Measurements from ENCODE around the gene TLNRD1.
A peak's percentile ranks its signal among the peaks of the same experiment; 100 is the strongest.

TLNRD1 gene

DNA sequence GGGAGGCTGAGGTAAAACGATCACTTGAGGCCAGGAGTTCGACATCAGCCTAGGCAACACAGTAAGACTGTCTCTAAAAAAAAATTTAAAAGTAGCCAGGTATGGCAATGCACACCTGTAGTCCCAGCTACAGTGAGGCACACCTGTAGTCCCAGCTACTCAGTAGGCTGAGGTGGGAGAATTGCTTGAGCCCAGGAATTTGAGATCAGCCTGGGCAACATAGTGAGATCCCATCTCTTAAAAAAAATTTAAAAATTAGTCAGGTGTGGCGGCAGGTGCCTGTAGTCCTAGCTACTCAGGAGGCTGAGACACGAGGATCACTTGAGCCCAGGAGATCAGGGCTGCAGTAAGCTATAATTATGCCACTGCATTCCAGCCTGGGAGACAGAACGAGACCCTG, 17.9 kb upstream of the TLNRD1 start:
- no peak overlapping the region for H3K4me3 Mint-ChIP-seq
- peak overlapping the region; percentile 17 for H3K27ac Mint-ChIP-seq (ENCODE audit: low read depth)
- DNase-seq (ENCODE audit: low spot score in 2 of 2) (no peak), ATAC-seq (replicated peaks; ENCODE audit: extremely low read depth, poor library complexity, severe bottlenecking) (no peak)
- H3K36me3 Mint-ChIP-seq (ENCODE audit: insufficient read depth): peaks cover 48% of the 10 kb centered on the region
- peaks cover 53% of the 10 kb centered on the region for H3K4me1 Mint-ChIP-seq
- H3K9me3 Mint-ChIP-seq: no peaks in the 10 kb centered on the region
- H3K27me3 Mint-ChIP-seq: no peaks in the 10 kb centered on the region

DNA sequence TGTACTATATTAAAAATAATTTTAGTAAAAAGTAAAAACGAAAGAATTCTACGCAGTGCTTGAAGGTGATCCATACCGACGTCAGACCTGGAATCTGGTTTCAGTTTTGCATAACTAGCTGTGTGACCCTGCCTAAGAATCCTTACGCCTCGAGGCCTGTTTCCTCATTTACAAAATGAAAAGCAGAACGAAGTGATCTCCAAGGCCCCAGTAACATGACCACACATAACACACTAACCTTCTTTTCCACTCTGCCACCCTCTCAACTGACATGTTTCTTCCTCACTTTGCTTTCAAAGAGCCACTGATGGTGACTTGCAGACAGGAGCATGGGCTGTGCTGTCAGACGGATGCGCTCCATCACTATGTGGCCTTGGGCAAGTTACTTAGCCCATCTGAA, 15.9 kb upstream of the TLNRD1 start:
- ATAC-seq (replicated peaks; ENCODE audit: extremely low read depth, poor library complexity, severe bottlenecking) (no peak), DNase-seq (ENCODE audit: low spot score in 2 of 2) (no peak)
- Mint-ChIP-seq H3K4me3 (peak overlapping the region; percentile 12), H3K27me3 (no peaks in the 10 kb centered on the region), H3K36me3 (ENCODE audit: insufficient read depth) (peaks cover 42% of the 10 kb centered on the region), H3K27ac (ENCODE audit: low read depth) (no peak overlapping the region), H3K9me3 (no peaks in the 10 kb centered on the region), H3K4me1 (peaks cover 65% of the 10 kb centered on the region)

DNA sequence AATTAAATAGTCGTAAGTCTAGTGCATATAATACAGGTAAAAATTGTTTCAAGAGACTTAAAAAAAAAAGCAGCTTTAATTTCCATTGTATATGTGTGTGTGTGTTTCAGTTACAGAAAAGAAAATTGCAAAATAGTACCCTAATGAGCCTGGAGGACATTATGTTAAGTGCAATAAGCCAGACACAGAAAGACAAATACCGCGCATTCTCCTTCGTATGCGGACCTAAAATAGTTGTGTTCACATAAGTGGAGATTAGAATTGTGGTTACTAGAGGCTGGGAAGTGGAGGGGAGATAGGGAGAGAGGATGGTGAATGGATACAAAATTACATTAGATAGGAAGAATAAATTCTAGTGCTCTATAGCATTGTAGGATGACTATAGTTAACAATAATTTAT, 14.7 kb upstream of the TLNRD1 start:
- Mint-ChIP-seq H3K27me3 (no peaks in the 10 kb centered on the region), H3K9me3 (no peaks in the 10 kb centered on the region), H3K4me3 (no peak overlapping the region), H3K4me1 (peaks cover 68% of the 10 kb centered on the region), H3K36me3 (ENCODE audit: insufficient read depth) (peaks cover 35% of the 10 kb centered on the region), H3K27ac (ENCODE audit: low read depth) (no peak overlapping the region)
- DNase-seq (ENCODE audit: low spot score in 2 of 2) (no peak), ATAC-seq (replicated peaks; ENCODE audit: extremely low read depth, poor library complexity, severe bottlenecking) (no peak)

DNA sequence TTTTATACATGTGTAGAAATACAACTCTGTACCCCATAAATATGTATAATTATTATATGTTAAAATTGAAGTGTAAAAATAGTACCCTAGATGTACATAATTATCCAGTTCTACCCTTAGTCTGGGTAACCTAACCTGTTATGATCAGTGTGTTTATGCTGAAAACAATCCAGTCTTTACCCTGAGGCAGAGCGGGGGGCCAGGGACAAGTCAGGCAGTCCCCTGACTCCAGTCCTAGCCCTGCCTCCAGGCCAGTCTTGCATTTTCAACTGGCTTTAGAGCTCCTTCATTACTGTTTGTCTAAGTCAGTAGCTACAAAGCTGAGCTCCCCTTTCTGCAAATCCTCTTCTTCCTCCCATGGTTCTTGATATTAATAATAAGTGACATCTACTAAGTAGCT, 14.2 kb upstream of the TLNRD1 start:
- H3K4me1 Mint-ChIP-seq: peaks cover 68% of the 10 kb centered on the region
- no peak overlapping the region for H3K4me3 Mint-ChIP-seq
- no peak for ATAC-seq (replicated peaks; ENCODE audit: extremely low read depth, poor library complexity, severe bottlenecking)
- no peaks in the 10 kb centered on the region for H3K9me3 Mint-ChIP-seq
- H3K27me3 Mint-ChIP-seq: no peaks in the 10 kb centered on the region
- H3K27ac Mint-ChIP-seq (ENCODE audit: low read depth): no peak overlapping the region
- no peak for DNase-seq (ENCODE audit: low spot score in 2 of 2)
- peaks cover 34% of the 10 kb centered on the region for H3K36me3 Mint-ChIP-seq (ENCODE audit: insufficient read depth)

DNA sequence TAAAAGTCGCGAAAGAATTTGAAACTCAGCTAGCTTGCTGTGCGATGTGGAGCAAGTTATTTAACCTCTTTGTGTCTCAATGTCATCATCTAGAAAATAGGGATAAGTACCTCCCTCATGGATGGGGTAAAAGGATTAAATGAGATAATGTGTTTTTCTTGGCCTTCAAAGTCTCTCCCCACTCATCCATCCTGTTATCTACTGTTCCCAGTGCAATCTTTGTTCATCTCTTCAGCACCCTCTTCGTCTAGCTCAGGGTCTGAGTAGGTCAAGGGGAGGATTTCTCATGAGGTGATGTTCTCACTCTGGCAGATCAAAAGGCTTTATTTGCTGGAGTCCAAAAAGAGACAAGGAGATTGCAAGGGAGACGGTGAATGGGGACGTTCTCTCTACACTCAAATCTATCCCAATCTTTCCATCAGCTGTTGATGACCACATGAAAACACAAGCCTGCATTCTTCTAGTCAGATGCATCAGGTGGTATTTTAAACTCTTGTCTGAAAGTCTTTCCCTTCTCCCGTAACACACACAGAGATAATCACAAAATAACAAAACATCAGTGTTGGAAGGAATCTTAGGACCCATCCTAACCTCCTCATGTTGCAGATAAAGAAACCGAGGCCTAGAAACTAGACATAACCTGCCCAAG, 12.5 kb upstream of the TLNRD1 start:
- peak overlapping the region; percentile 100 for H3K4me3 Mint-ChIP-seq
- no peaks in the 10 kb centered on the region for H3K27me3 Mint-ChIP-seq
- ATAC-seq (replicated peaks; ENCODE audit: extremely low read depth, poor library complexity, severe bottlenecking) (no peak), DNase-seq (ENCODE audit: low spot score in 2 of 2) (no peak)
- peaks cover 58% of the 10 kb centered on the region for H3K4me1 Mint-ChIP-seq
- peaks cover 25% of the 10 kb centered on the region for H3K36me3 Mint-ChIP-seq (ENCODE audit: insufficient read depth)
- H3K27ac Mint-ChIP-seq (ENCODE audit: low read depth): peak overlapping the region; percentile 99
- H3K9me3 Mint-ChIP-seq: no peaks in the 10 kb centered on the region

DNA sequence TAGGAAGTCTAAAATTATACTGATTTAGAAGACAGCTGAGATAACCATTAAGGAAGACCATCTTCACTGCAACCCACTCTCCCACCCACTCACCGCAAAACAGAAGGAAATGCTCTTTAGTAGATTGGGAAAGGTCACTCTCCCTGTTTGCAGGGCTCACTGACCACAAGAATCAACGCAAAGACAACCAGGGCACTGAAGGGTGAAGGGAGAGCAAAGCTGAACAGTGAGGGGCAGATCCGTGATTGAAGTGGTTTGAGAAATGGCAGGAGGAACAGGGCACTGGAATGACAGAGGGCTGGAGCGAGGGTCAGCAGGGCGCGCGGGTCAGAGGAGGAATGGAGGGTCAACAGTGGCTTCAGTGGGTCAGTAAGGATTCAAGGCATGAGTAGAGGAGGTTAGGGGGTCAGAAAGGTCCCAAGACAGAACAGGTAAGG, 11.6 kb upstream of the TLNRD1 start:
- Mint-ChIP-seq H3K27me3 (no peaks in the 10 kb centered on the region), H3K27ac (ENCODE audit: low read depth) (peak overlapping the region; percentile 99), H3K36me3 (ENCODE audit: insufficient read depth) (peaks cover 22% of the 10 kb centered on the region), H3K9me3 (no peaks in the 10 kb centered on the region), H3K4me3 (peak overlapping the region; percentile 100), H3K4me1 (peaks cover 53% of the 10 kb centered on the region)
- ATAC-seq (replicated peaks; ENCODE audit: extremely low read depth, poor library complexity, severe bottlenecking) (no peak), DNase-seq (ENCODE audit: low spot score in 2 of 2) (no peak)

DNA sequence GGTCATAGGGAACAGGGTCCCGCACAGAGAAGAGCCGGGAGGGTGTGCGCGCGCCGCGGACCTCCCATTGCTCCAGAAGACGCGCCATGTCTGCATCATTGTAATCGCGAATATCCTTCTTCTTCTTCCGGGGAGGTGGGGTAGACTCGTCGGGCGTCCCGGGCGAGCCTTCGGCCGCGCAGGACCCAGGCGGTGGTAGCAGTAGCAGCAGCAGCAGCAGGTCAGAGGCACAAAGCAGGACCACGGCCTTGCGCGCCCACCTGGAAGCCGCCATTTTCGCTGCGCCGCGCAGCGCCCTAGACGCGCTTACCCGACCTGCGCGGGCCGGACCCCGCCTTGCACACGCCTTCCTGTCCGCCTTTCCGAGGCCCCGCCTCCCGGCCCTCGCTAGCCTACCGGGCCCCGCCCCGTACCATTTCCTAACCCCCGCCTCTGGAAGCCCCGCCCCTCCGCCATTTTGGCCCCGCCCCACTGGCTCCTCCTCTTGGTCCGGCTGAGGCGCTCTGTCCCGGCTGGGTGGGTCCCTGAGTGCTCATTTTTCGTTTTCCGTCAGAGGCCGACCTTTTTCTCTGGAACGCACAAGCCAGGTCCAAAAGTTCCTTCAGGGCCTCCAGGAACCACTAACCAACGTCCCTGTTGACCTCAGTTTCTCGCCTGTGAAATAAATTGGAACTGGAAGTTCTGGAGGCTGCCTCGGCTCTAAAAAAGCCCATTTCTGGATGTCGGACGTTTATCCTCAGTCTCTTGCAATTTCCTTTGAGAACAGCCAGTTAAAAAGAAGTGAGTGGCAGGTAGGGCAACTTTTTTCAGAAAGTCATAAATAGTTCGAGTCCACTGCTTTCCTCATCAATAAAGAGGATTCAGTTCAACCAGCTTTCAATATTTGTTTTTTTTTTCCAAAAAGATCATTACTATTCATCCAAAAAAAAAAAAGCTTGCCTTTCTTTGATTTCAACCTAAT, 10.9 kb upstream of the TLNRD1 start, which contains the start of gene MESD:
Gene MESD (minus strand): TSS at position 302 of the 961 bp plus-strand sequence. CDS start 28 bp downstream, at position 274.
- peaks cover 17% of the 10 kb centered on the region for H3K36me3 Mint-ChIP-seq (ENCODE audit: insufficient read depth)
- H3K4me3 Mint-ChIP-seq: peak within 1 kb of the TSS; percentile 100
- H3K9me3 Mint-ChIP-seq: no peaks in the 10 kb centered on the region
- peak; percentile 89 to 90 for DNase-seq (ENCODE audit: low spot score in 2 of 2)
- H3K27ac Mint-ChIP-seq (ENCODE audit: low read depth): peak within 1 kb of the TSS; percentile 99
- H3K27me3 Mint-ChIP-seq: no peaks in the 10 kb centered on the region
- ATAC-seq (replicated peaks; ENCODE audit: extremely low read depth, poor library complexity, severe bottlenecking): peak; percentile 98
- peaks cover 46% of the 10 kb centered on the region for H3K4me1 Mint-ChIP-seq

DNA sequence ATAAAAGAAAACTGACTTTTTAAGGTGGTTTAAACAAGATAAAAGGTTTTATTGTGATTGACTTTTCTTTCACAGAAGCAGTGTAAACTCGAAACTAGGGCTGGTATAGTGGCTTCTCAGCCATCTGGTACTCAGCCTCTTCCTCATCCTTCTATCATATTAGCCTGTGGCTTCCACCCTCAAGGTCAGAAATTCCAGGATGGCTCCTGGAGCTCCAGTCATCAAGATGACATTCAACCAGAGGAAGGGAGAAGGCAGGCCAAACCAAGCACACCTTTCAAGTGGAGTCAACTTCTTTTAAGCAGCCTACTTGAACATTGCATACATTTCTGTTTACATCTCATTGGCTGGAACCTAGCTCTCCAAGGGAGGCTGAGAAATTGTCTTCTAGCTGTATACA, 9.8 kb upstream of the TLNRD1 start:
- H3K4me1 Mint-ChIP-seq: peaks cover 38% of the 10 kb centered on the region

DNA sequence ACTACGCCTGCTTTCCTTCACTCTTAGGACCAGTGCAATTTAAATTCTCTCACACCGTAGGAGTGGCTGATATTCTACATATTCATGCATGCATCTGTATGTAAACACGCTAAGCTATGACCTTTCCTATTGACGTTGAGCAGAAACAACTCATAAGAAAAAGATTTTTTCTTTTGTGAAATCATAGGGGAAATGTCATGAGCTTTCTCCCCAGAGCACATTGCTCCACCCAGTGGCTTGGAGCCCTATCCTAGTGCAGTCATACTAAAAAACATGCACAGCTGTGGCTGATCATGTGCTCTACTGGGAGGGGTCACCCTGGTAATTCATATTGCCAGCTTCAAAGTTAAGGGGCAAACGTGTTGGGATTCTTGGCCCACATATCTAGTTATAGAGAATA, 9.3 kb upstream of the TLNRD1 start:
- Mint-ChIP-seq H3K4me3 (no peak overlapping the region), H3K27me3 (no peaks in the 10 kb centered on the region), H3K9me3 (peaks cover 5% of the 10 kb centered on the region), H3K36me3 (ENCODE audit: insufficient read depth) (peaks cover 11% of the 10 kb centered on the region), H3K27ac (ENCODE audit: low read depth) (no peak overlapping the region), H3K4me1 (peaks cover 34% of the 10 kb centered on the region)
- ATAC-seq (replicated peaks; ENCODE audit: extremely low read depth, poor library complexity, severe bottlenecking) (no peak), DNase-seq (ENCODE audit: low spot score in 2 of 2) (no peak)

More for the DNA sequence above, 9.8 kb upstream of the TLNRD1 start:
- no peak overlapping the region for H3K27ac Mint-ChIP-seq (ENCODE audit: low read depth)
- ATAC-seq (replicated peaks; ENCODE audit: extremely low read depth, poor library complexity, severe bottlenecking) (no peak), DNase-seq (ENCODE audit: low spot score in 2 of 2) (no peak)
- H3K36me3 Mint-ChIP-seq (ENCODE audit: insufficient read depth): peaks cover 11% of the 10 kb centered on the region
- H3K9me3 Mint-ChIP-seq: peaks cover 2% of the 10 kb centered on the region
- no peak overlapping the region for H3K4me3 Mint-ChIP-seq
- H3K27me3 Mint-ChIP-seq: no peaks in the 10 kb centered on the region

DNA sequence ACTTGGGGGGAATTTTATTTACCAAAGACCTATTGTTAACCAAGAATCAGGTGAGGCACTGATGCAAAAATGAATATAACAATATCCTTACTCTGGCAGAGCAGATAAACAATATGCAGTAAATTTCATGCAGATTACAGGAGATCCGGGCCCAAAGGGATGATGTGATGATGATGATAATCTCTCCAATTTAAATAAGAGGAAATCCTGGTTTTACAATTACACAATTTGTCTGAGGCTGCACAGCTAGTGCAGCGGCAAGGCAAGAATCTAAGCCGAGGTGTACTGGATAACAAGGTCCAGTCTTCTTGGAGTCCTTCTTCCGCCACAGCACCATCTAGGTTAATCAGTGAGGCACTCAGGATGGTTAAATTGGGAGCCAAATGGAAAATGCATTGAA, 8.7 kb upstream of the TLNRD1 start:
- no peak overlapping the region for H3K4me3 Mint-ChIP-seq
- peaks cover 8% of the 10 kb centered on the region for H3K36me3 Mint-ChIP-seq (ENCODE audit: insufficient read depth)
- H3K27me3 Mint-ChIP-seq: no peaks in the 10 kb centered on the region
- peaks cover 5% of the 10 kb centered on the region for H3K9me3 Mint-ChIP-seq
- H3K27ac Mint-ChIP-seq (ENCODE audit: low read depth): no peak overlapping the region
- no peak for ATAC-seq (replicated peaks; ENCODE audit: extremely low read depth, poor library complexity, severe bottlenecking)
- H3K4me1 Mint-ChIP-seq: peaks cover 28% of the 10 kb centered on the region
- no peak for DNase-seq (ENCODE audit: low spot score in 2 of 2)

DNA sequence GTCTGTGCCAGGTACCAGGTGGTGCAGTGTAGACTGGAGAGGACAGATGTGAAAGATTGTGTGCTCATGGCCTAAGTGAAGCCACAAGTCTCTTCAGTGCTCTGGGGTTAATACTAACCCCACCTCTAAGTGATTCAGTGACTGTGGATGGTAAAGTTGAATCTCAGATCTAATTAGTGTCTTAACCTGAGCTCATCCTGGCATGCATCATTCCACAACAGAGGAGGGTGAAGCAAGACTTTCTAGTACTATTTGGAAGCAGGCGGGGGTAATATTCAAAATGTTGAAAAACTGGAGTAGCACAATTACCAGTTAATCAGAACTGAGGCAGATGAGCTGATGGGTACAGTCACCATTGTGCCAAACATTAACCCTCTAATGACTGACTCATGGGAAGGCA, 8.3 kb upstream of the TLNRD1 start:
- peaks cover 8% of the 10 kb centered on the region for H3K36me3 Mint-ChIP-seq (ENCODE audit: insufficient read depth)
- no peak overlapping the region for H3K4me3 Mint-ChIP-seq
- DNase-seq (ENCODE audit: low spot score in 2 of 2): no peak
- peaks cover 26% of the 10 kb centered on the region for H3K4me1 Mint-ChIP-seq
- ATAC-seq (replicated peaks; ENCODE audit: extremely low read depth, poor library complexity, severe bottlenecking): no peak
- peaks cover 5% of the 10 kb centered on the region for H3K9me3 Mint-ChIP-seq
- no peaks in the 10 kb centered on the region for H3K27me3 Mint-ChIP-seq
- H3K27ac Mint-ChIP-seq (ENCODE audit: low read depth): no peak overlapping the region

DNA sequence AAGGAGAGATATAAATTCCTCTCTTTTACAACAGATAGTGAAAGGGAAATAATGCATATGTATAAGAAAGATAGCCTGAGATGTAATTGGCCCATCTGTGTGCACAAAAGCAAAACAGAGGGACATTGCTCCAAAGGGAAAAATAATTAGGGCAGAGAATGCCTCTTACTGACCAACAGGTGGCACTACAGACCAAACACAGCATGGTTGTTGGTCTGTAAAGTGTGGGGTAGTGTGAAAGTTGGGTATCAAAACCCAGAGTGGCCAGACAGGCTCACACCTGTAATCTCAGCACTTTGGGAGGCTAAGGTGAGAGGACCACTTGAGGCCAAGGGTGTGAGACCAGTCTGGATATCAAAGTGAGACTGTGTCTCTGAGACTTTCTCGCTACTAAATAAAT, 4.5 kb upstream of the TLNRD1 start:
- Mint-ChIP-seq H3K4me3 (no peak overlapping the region), H3K27me3 (no peaks in the 10 kb centered on the region), H3K27ac (ENCODE audit: low read depth) (no peak overlapping the region), H3K9me3 (peaks cover 5% of the 10 kb centered on the region), H3K36me3 (ENCODE audit: insufficient read depth) (peaks cover 13% of the 10 kb centered on the region), H3K4me1 (peaks cover 19% of the 10 kb centered on the region)
- ATAC-seq (replicated peaks; ENCODE audit: extremely low read depth, poor library complexity, severe bottlenecking) (no peak), DNase-seq (ENCODE audit: low spot score in 2 of 2) (no peak)

DNA sequence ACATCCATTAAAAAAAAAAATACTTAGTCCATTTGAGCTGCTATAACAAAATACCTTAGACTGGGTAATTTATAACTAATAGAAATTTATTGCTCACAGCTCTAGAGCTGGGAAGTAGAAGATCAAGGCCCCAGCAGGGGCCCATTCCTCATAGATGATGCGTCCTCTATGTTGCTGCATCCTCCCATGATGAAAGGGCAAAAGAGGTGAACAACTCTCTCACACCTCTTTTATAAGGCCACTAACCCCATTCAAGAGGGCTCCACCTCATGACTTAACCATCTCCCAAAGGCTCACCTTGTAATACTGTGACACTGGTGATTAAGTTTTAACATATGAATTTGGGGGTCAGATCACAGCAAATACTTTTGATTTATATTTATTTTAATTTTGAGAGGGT, 3.0 kb upstream of the TLNRD1 start:
- H3K4me3 Mint-ChIP-seq: no peak overlapping the region
- H3K9me3 Mint-ChIP-seq: peaks cover 5% of the 10 kb centered on the region
- ATAC-seq (replicated peaks; ENCODE audit: extremely low read depth, poor library complexity, severe bottlenecking) (no peak), DNase-seq (ENCODE audit: low spot score in 2 of 2) (no peak)
- no peaks in the 10 kb centered on the region for H3K27me3 Mint-ChIP-seq
- H3K36me3 Mint-ChIP-seq (ENCODE audit: insufficient read depth): peaks cover 13% of the 10 kb centered on the region
- no peak overlapping the region for H3K27ac Mint-ChIP-seq (ENCODE audit: low read depth)
- H3K4me1 Mint-ChIP-seq: peaks cover 19% of the 10 kb centered on the region

Data from central memory CD8-positive, alpha-beta T cell (primary cell).